GM20431 (cell line): ENCODE data around the gene SGMS1.
"Not testable (repeated sequence)": the region's sequence is repeated elsewhere in the genome, so short reads cannot be mapped to it uniquely, and the experiment has no call there.

Experiments used
- in situ Hi-C: fragments of 300-500 bp; cut with MseI, MboI; formaldehyde crosslinking; loops from one replicate; pipeline ENCODE4 v1.15.0; 2020; ENCODE audit warnings: low sequenced_read_pairs; ENCODE audit not compliant: unreplicated experiment

SGMS1 gene

GRCh38 chr10:50586740-50587088 is 37.0 kb downstream of the SGMS1 start:
- in situ Hi-C loops: no loop called here

GRCh38 chr10:50585921-50586739 is 37.6 kb downstream of the SGMS1 start:
- in situ Hi-C loops: no loop called here

GRCh38 chr10:50582766-50583762 is 40.7 kb downstream of the SGMS1 start:
- in situ Hi-C loops: no loop called here

- in situ Hi-C loops: no loop called here
Observed at GRCh38 chr10:50582046-50582445, 41.7 kb downstream of the SGMS1 start.

- in situ Hi-C loops: no loop called here
Observed at GRCh38 chr10:50580262-50580891, 43.4 kb downstream of the SGMS1 start.

GRCh38 chr10:50579491-50580261 is 44.1 kb downstream of the SGMS1 start:
- in situ Hi-C loops: no loop called here

GRCh38 chr10:50578949-50579348 is 44.8 kb downstream of the SGMS1 start:
- in situ Hi-C loops: no loop called here

- in situ Hi-C loops: no loop called here
Observed at GRCh38 chr10:50577681-50578350, 45.9 kb downstream of the SGMS1 start.

- in situ Hi-C loops: no loop called here
Observed at GRCh38 chr10:50577010-50577409, 46.7 kb downstream of the SGMS1 start.

GRCh38 chr10:50576245-50576815 is 47.4 kb downstream of the SGMS1 start:
- in situ Hi-C loops: no loop called here

- in situ Hi-C loops: no loop called here
Observed at GRCh38 chr10:50575477-50576244, 48.1 kb downstream of the SGMS1 start.

- in situ Hi-C loops: no loop called here
Observed at GRCh38 chr10:50574931-50575330, 48.8 kb downstream of the SGMS1 start.

GRCh38 chr10:50574305-50574704 is 49.5 kb downstream of the SGMS1 start:
- in situ Hi-C loops: no loop called here

GRCh38 chr10:50572017-50572491 is 51.7 kb downstream of the SGMS1 start:
- in situ Hi-C loops: no loop called here

GRCh38 chr10:50568750-50569149 is 55.0 kb downstream of the SGMS1 start:
- in situ Hi-C loops: not testable (repeated sequence)

GRCh38 chr10:50567384-50567783 is 56.4 kb downstream of the SGMS1 start:
- in situ Hi-C loops: no loop called here

GRCh38 chr10:50566150-50566549 is 57.6 kb downstream of the SGMS1 start:
- in situ Hi-C loops: no loop called here
